DND-41 (cell line): ENCODE data around the gene SGMS1.

Experiments
- EZH2 ChIP-seq: IDR thresholded peaks from 3 replicates; pipeline ENCODE4 v1.6.1; 2012; ENCODE audit warnings: borderline replicate concordance, low read depth, mild to moderate bottlenecking, moderate library complexity, low read length, inconsistent platforms; ENCODE audit not compliant: severe bottlenecking
- TF ChIP-seq, protein P1 (sequence below): IDR thresholded peaks from 2 replicates; pipeline ENCODE4 v1.5.1; 2012; ENCODE audit warnings: borderline replicate concordance, low read length, moderate library complexity, mild to moderate bottlenecking; ENCODE audit not compliant: poor library complexity, severe bottlenecking; ENCODE audit errors: extremely low read depth

DNA sequence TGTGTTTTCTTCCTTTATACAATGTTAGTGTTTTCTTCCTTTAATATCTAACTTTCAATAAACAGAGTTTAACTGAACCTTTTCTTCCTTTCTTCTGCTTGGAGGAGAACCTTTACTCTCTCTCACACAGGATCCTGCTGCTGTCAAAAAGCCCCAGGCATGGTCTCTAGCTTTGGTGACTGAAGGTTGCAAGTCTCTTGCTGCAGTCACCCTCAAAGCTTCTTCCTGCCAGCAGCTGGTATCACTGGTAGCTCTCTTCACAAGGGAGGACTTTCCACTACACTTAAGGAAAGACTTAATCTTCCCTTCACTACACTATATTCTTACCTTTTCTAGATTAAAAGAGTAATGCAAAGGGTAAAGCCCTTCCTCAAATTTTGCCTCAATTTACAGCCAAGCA, 153.4 kb downstream of the SGMS1 start:
- TF ChIP-seq, protein P1, sequence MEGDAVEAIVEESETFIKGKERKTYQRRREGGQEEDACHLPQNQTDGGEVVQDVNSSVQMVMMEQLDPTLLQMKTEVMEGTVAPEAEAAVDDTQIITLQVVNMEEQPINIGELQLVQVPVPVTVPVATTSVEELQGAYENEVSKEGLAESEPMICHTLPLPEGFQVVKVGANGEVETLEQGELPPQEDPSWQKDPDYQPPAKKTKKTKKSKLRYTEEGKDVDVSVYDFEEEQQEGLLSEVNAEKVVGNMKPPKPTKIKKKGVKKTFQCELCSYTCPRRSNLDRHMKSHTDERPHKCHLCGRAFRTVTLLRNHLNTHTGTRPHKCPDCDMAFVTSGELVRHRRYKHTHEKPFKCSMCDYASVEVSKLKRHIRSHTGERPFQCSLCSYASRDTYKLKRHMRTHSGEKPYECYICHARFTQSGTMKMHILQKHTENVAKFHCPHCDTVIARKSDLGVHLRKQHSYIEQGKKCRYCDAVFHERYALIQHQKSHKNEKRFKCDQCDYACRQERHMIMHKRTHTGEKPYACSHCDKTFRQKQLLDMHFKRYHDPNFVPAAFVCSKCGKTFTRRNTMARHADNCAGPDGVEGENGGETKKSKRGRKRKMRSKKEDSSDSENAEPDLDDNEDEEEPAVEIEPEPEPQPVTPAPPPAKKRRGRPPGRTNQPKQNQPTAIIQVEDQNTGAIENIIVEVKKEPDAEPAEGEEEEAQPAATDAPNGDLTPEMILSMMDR, result no peak
- TF ChIP-seq EZH2, result no peak
